Liver (tissue), 3 donors: ENCODE data around the gene TPH1.
"Not testable (repeated sequence)": the region's sequence is repeated elsewhere in the genome, so short reads cannot be mapped to it uniquely, and the experiment has no call there.

ENCODE experiments used
- CTCF ChIP-seq: fragments of 150-350 bp; IDR thresholded peaks from 2 replicates; pipeline ENCODE4 v1.5.1; 2017; ENCODE audit warnings: improper control_type of control experiment, low read depth, low read length; ENCODE audit not compliant: missing input control
- GABPA ChIP-seq, 2 donors: IDR thresholded peaks in 1 of 2; conservative IDR thresholded peaks in 1 of 2; 2 replicates each; pipeline ENCODE4 v1.6.1; 2016; ENCODE audit warnings: antibody characterized with exemption in 2 of 2, mild to moderate bottlenecking in 1 of 2, moderate library complexity in 1 of 2
- JUND ChIP-seq, 2 donors: IDR thresholded peaks; 2 replicates each; pipeline ENCODE4 v1.6.1; 2016; ENCODE audit warnings: antibody characterized with exemption in 2 of 2
- RAD21 ChIP-seq, 2 donors: IDR thresholded peaks; 2 replicates each; pipeline ENCODE4 v1.6.1; 2016; ENCODE audit warnings: antibody characterized with exemption in 2 of 2, mild to moderate bottlenecking in 2 of 2
- SP1 ChIP-seq: IDR thresholded peaks from 2 replicates; pipeline ENCODE4 v1.6.1; 2018; ENCODE audit warnings: antibody characterized with exemption, mild to moderate bottlenecking
- YY1 ChIP-seq: IDR thresholded peaks from 2 replicates; pipeline ENCODE4 v1.6.1; 2016; ENCODE audit warnings: antibody characterized with exemption, mild to moderate bottlenecking
- TF ChIP-seq, protein P1 (sequence below): IDR thresholded peaks from 2 replicates; pipeline ENCODE4 v1.6.1; 2016; ENCODE audit warnings: antibody characterized with exemption
- donor health status: healthy.
- donor health status: healthy.

- not testable (repeated sequence) for TF ChIP-seq SP1; GABPA (IDR thresholded peaks at IDR 0.05 in 1 of 2, conservative IDR thresholded peaks at IDR 0.05 in 1 of 2); CTCF; JUND (IDR thresholded peaks at IDR 0.05); YY1; RAD21 (IDR thresholded peaks at IDR 0.05)
- TF ChIP-seq, protein P1, sequence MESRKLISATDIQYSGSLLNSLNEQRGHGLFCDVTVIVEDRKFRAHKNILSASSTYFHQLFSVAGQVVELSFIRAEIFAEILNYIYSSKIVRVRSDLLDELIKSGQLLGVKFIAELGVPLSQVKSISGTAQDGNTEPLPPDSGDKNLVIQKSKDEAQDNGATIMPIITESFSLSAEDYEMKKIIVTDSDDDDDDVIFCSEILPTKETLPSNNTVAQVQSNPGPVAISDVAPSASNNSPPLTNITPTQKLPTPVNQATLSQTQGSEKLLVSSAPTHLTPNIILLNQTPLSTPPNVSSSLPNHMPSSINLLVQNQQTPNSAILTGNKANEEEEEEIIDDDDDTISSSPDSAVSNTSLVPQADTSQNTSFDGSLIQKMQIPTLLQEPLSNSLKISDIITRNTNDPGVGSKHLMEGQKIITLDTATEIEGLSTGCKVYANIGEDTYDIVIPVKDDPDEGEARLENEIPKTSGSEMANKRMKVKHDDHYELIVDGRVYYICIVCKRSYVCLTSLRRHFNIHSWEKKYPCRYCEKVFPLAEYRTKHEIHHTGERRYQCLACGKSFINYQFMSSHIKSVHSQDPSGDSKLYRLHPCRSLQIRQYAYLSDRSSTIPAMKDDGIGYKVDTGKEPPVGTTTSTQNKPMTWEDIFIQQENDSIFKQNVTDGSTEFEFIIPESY = not testable (repeated sequence)
Observed at GRCh38 chr11:18000128-18000527, 45.9 kb downstream of the TPH1 start.
